HepG2 (cell line): Measurements from ENCODE around the gene CDH2. TPM values are rescaled to one million over a fixed set of nuclear protein-coding genes. Genes with fewer than 3 reads are reported as not detected.

Experiments
- ATAC-seq: fragments of 200-7000 bp; cut with Tn5 transposase; 3 replicates; pipeline ENCODE4 v1.9.1; 2020; ENCODE audit warnings: mild to moderate bottlenecking, moderate library complexity
- BruUV-seq: library from RNA; stranded (reverse); fragments of 400-500 nt; replicated peaks from 2 replicates; lab custom pipeline; 2021; lab: Mats Ljungman, UMichigan
- CTCF ChIA-PET: fragments of 300-600 bp; formaldehyde crosslinking; extraction: SDS; loops from one replicate; lab custom pipeline; 2021; ENCODE audit warnings: low total read pairs, inconsistent platforms, low intra/inter-chr PET ratio; lab: Yijun Ruan, JAX
- POLR2A ChIA-PET: fragments of 350-600 bp; sonication (Branson Sonifier 250); formaldehyde crosslinking; loops from one replicate; lab custom pipeline; 2020; ENCODE audit warnings: antibody characterized with exemption, inconsistent platforms; lab: Yijun Ruan, JAX
- DNase-seq: peaks from one replicate; pipeline ENCODE4 v3.0.0-alpha.2; 2015; ENCODE audit warnings: low spot score
- FAIRE-seq: peaks from 3 replicates; lab custom pipeline; 2011; peaks lifted over from hg19 to GRCh38; lab: Jason Lieb, UNC
- H2AFZ ChIP-seq: one replicate; pipeline ENCODE4 v1.6.1; 2011; ENCODE audit warnings: low read length, inconsistent platforms
- H3K27ac ChIP-seq: fragments of 300-600 bp; 3 replicates; pipeline ENCODE4 v1.8.0; 2011; ENCODE audit warnings: mixed run types, mild to moderate bottlenecking, mixed read lengths, low read length, inconsistent platforms; ENCODE audit not compliant: insufficient read depth; ENCODE audit errors: extremely low read length
- H3K27me3 ChIP-seq, 2 experiments: fragments of 200-600 bp in 1 of 2; 2 replicates in 1 of 2; 3 replicates in 1 of 2; pipeline versions ENCODE4 v1.6.0 to v1.8.0; 2011; ENCODE audit warnings: low read length in 2 of 2, mild to moderate bottlenecking in 2 of 2, moderate library complexity in 2 of 2, inconsistent platforms in 1 of 2; ENCODE audit not compliant: insufficient read depth in 2 of 2, control insufficient read depth in 1 of 2
- H3K36me3 ChIP-seq, 2 experiments: fragments of 200-600 bp in 1 of 2; replicated peaks in 1 of 2; 2 replicates in 1 of 2; 3 replicates in 1 of 2; pipeline versions ENCODE4 v1.5.1 to v1.8.0; 2011; ENCODE audit warnings: low read length in 2 of 2, inconsistent platforms in 1 of 2; ENCODE audit not compliant: insufficient read depth in 2 of 2, control insufficient read depth in 1 of 2
- H3K4me1 ChIP-seq: 2 replicates; pipeline ENCODE4 v1.5.1; 2012; ENCODE audit warnings: low read length, inconsistent platforms; ENCODE audit not compliant: insufficient read depth
- H3K4me2 ChIP-seq: 2 replicates; pipeline ENCODE4 v1.6.0; 2011; ENCODE audit warnings: low read depth, low read length, inconsistent platforms
- H3K4me3 ChIP-seq, 3 experiments: fragments of 200-600 bp in 1 of 3; sonication (generic), shearing (Covaris generic) in 1 of 3; replicated peaks in 1 of 3; 2 replicates each; pipeline ENCODE4 v1.5.1; 2011 to 2016; ENCODE audit warnings: low read length in 3 of 3, inconsistent platforms in 2 of 3, low read depth in 2 of 3, mild to moderate bottlenecking in 2 of 3, control low read depth in 1 of 3, mixed read lengths in 1 of 3; ENCODE audit not compliant: insufficient read depth in 1 of 3
- H3K79me2 ChIP-seq: one replicate; pipeline ENCODE4 v1.6.1; 2011; ENCODE audit warnings: low read length, inconsistent platforms; ENCODE audit not compliant: insufficient read depth
- H3K9ac ChIP-seq: 2 replicates; pipeline ENCODE4 v1.6.0; 2011; ENCODE audit warnings: mild to moderate bottlenecking, low read depth, low read length, inconsistent platforms; ENCODE audit not compliant: insufficient read depth
- H3K9me3 ChIP-seq: 2 replicates; pipeline ENCODE4 v1.5.1; 2012; ENCODE audit warnings: mild to moderate bottlenecking, low read length
- H4K20me1 ChIP-seq: 2 replicates; pipeline ENCODE4 v1.6.0; 2011; ENCODE audit warnings: inconsistent platforms, mild to moderate bottlenecking, low read length, moderate library complexity; ENCODE audit not compliant: insufficient read depth
- ARID5B ChIP-seq: IDR thresholded peaks from 2 replicates; pipeline ENCODE4 v1.4.0; 2020; ENCODE audit warnings: mild to moderate bottlenecking, missing genetic modification reagents
- BCL3 ChIP-seq: sonication (generic); formaldehyde crosslinking; IDR thresholded peaks from 2 replicates; pipeline ENCODE4 v1.5.1; 2020; ENCODE audit warnings: mild to moderate bottlenecking, missing genetic modification reagents, moderate library complexity
- CBFB ChIP-seq: sonication (generic); formaldehyde crosslinking; IDR thresholded peaks from 2 replicates; pipeline ENCODE4 v1.4.0; 2020; ENCODE audit warnings: missing genetic modification reagents
- CC2D1A ChIP-seq: sonication (generic); formaldehyde crosslinking; IDR thresholded peaks from 2 replicates; pipeline ENCODE4 v1.8.1; 2023; ENCODE audit warnings: mild to moderate bottlenecking, missing genetic modification reagents
- DR1 ChIP-seq: sonication (generic); formaldehyde crosslinking; IDR thresholded peaks from 2 replicates; pipeline ENCODE4 v1.8.0; 2021; ENCODE audit warnings: mild to moderate bottlenecking, missing genetic modification reagents, inconsistent platforms
- GFI1 ChIP-seq: sonication (generic); formaldehyde crosslinking; IDR thresholded peaks from 2 replicates; pipeline ENCODE4 v1.5.0; 2020; ENCODE audit warnings: missing genetic modification reagents, mild to moderate bottlenecking, borderline replicate concordance
- GRHL1 ChIP-seq: sonication (generic); formaldehyde crosslinking; conservative IDR thresholded peaks from 2 replicates; pipeline ENCODE4 v1.8.0; 2022; ENCODE audit warnings: missing genetic modification reagents
- HMG20B ChIP-seq: conservative IDR thresholded peaks from 2 replicates; pipeline ENCODE4 v1.6.1; 2016; ENCODE audit warnings: missing genetic modification reagents, missing compliant biosample characterization
- IKZF4 ChIP-seq: sonication (generic); formaldehyde crosslinking; IDR thresholded peaks from 2 replicates; pipeline ENCODE4 v1.5.1; 2020; ENCODE audit warnings: borderline replicate concordance, mild to moderate bottlenecking, low read depth, missing genetic modification reagents; ENCODE audit errors: not compliant biosample characterization
- IKZF5 ChIP-seq: IDR thresholded peaks from 2 replicates; pipeline ENCODE4 v1.6.1; 2018; ENCODE audit warnings: missing genetic modification reagents, mild to moderate bottlenecking, missing compliant biosample characterization
- NFE2L1 ChIP-seq: sonication (generic); formaldehyde crosslinking; IDR thresholded peaks from 2 replicates; pipeline ENCODE4 v1.4.0; 2020; ENCODE audit warnings: missing genetic modification reagents, mild to moderate bottlenecking, borderline replicate concordance
- SOX13 ChIP-seq, 3 experiments: fragments of 450-650 bp in 1 of 3; sonication (generic) in 1 of 3; formaldehyde crosslinking in 1 of 3; IDR thresholded peaks in 2 of 3; conservative IDR thresholded peaks in 1 of 3; 2 replicates each; pipeline versions ENCODE4 v1.5.0 to v1.6.1; 2016 to 2020; ENCODE audit warnings: antibody characterized with exemption in 1 of 3, mild to moderate bottlenecking in 1 of 3, missing compliant biosample characterization in 1 of 3, missing genetic modification reagents in 1 of 3, moderate library complexity in 1 of 3
- TCF7 ChIP-seq: sonication (generic); IDR thresholded peaks from 2 replicates; pipeline ENCODE4 v1.6.1; 2016; ENCODE audit warnings: antibody characterized with exemption, low read depth
- ZNF124 ChIP-seq: sonication (generic); formaldehyde crosslinking; IDR thresholded peaks from 2 replicates; pipeline ENCODE4 v1.4.0; 2020; ENCODE audit warnings: missing genetic modification reagents
- ZNF549 ChIP-seq: sonication (generic); formaldehyde crosslinking; IDR thresholded peaks from 2 replicates; pipeline ENCODE4 v1.5.0; 2020; ENCODE audit warnings: missing genetic modification reagents
- ZNF75D ChIP-seq: sonication (generic); formaldehyde crosslinking; IDR thresholded peaks from 2 replicates; pipeline ENCODE4 v1.8.1; 2023; ENCODE audit warnings: missing genetic modification reagents, mild to moderate bottlenecking, borderline replicate concordance
- WGBS: methylation state at CpG from one replicate; pipeline ENCODE4 v1.1.6; 2017; ENCODE audit warnings: low lambda C conversion rate; 5-methylcytosine and 5-hydroxymethylcytosine counted together
- in situ Hi-C: cut with HindIII; loops from 2 replicates; pipeline ENCODE4 v1.10.0; 2017; ENCODE audit warnings: low pct_unique_long_range_greater_than_20kb; ENCODE audit not compliant: extremely low pct_ligation_motif_present
- intact Hi-C: fragments of 100-400 bp; cut with micrococcal nuclease; formaldehyde crosslinking; loops from one replicate; pipeline ENCODE4 v1.10.0; 2022; ENCODE audit not compliant: unreplicated experiment
- polyA plus RNA-seq, 8 experiments: library from polyadenylated mRNA; depleted of rRNA in 3 of 8; stranded (reverse) in 7 of 8; unstranded in 1 of 8; fragments of >200 nt; fragmentation: Illumina TruSeq in 4 of 8; extraction: Trizol in 4 of 8; gene quantifications; 2 replicates each; pipeline versions ENCODE4 v1.2.1 to v1.2.3, GENCODE V29; 2011 to 2016; ENCODE audit warnings: low read depth in 4 of 8, missing spikeins in 1 of 8, mixed read lengths in 1 of 8; ENCODE audit not compliant: insufficient read depth in 1 of 8
- total RNA-seq, 5 experiments: library from RNA; depleted of rRNA; stranded (reverse); fragments of >200 nt; fragmentation: Illumina TruSeq; extraction: Trizol; gene quantifications; 2 replicates each; pipeline ENCODE4 v1.2.3, GENCODE V29; 2016; ENCODE audit warnings: low read depth in 1 of 5

The CDH2 gene
- total and polyA plus RNA-seq, 2 of the 13 experiments (the other 11 are each of a cell fraction or from before 2014, with no cell fraction given), result 18.6 to 36.1 TPM

GRCh38 chr18:28116461-28116860, 60.5 kb downstream of the CDH2 start:
- CTCF ChIA-PET, result no interaction called here
- whole genome bisulfite sequencing, result 53% methylated on average over 1 of the region's 1 CpG
- POLR2A ChIA-PET, result interaction anchor here (0.7 kb wide), 1 partner anchor 13 kb away, joined by 3 read pairs; no protein-coding TSS in a partner anchor
- peak; percentile 96 for TF ChIP-seq GFI1
- TF ChIP-seq CBFB (CRISPR knock-in tag), result no peak
- no peak for TF ChIP-seq CC2D1A (CRISPR knock-in tag)
- no peak for TF ChIP-seq GRHL1 (CRISPR knock-in tag)
- TF ChIP-seq DR1, result no peak
- TF ChIP-seq NFE2L1 (CRISPR knock-in tag), result no peak
- no peak for TF ChIP-seq IKZF5 (CRISPR knock-in tag)
- no peak for TF ChIP-seq IKZF4 (CRISPR knock-in tag)
- TF ChIP-seq ZNF124 (CRISPR knock-in tag), result no peak
- no peak for TF ChIP-seq SOX13 (IDR thresholded peaks at IDR 0.05)
- TF ChIP-seq SOX13 (CRISPR knock-in tag; conservative IDR thresholded peaks at IDR 0.05 in 1 of 2, IDR thresholded peaks at IDR 0.05 in 1 of 2), result peak in 1 of 2 experiments; percentile 73; a peak in 2 of 4 replicates
- TF ChIP-seq ARID5B, result 0 out of 2 replicates have a peak, but pooled peaks have one; percentile 10
- 0 out of 2 replicates have a peak, but pooled peaks have one; percentile 35 for TF ChIP-seq HMG20B (CRISPR knock-in tag)
- no peak for TF ChIP-seq ZNF549
- peak; percentile 22; the same call in 1 of the 2 replicates for TF ChIP-seq TCF7
- TF ChIP-seq ZNF75D, result no peak
- no peak for TF ChIP-seq BCL3 (CRISPR knock-in tag)

More at GRCh38 chr18:28116461-28116860, 60.5 kb downstream of the CDH2 start:
- peak; percentile 55 for DNase-seq
- H3K9me3 ChIP-seq, result no peaks in the 10 kb centered on the region
- 0 out of 2 replicates have a peak overlapping the region, but pooled peaks have one; percentile 13 for H3K4me2 ChIP-seq
- peaks cover 19% of the 10 kb centered on the region for H3K79me2 ChIP-seq
- in situ Hi-C loops (no loop called here), intact Hi-C loops (no loop called here)
- H3K27me3 ChIP-seq, result no peaks in the 10 kb centered on the region
- H3K27ac ChIP-seq, result no peak overlapping the region
- H2AFZ ChIP-seq, result no peak overlapping the region
- no peaks in the 10 kb centered on the region for H4K20me1 ChIP-seq
- no TSS peak for BruUV-seq
- peaks cover 59% of the 10 kb centered on the region for H3K4me1 ChIP-seq
- ATAC-seq, result peak; percentile 31; the same call in 2 of the 3 replicates
- no peak overlapping the region for H3K4me3 ChIP-seq
- no peaks in the 10 kb centered on the region for H3K36me3 ChIP-seq
- no peak overlapping the region for H3K9ac ChIP-seq
- FAIRE-seq, result peak; percentile 8
